ENCODE data around the gene TMEM236.

TMEM236 gene

GRCh38 chr10:17765602-17766001, 13.6 kb downstream of the TMEM236 start:
- no peaks in the 10 kb centered on the region for H3K4me1 Mint-ChIP-seq (ENCODE audit: low read depth)
- H3K27ac Mint-ChIP-seq: no peak overlapping the region
- H3K4me3 Mint-ChIP-seq: no peak overlapping the region
- H3K9me3 Mint-ChIP-seq (ENCODE audit: low read depth): peaks cover 5% of the 10 kb centered on the region
- no peaks in the 10 kb centered on the region for H3K27me3 Mint-ChIP-seq
- H3K36me3 Mint-ChIP-seq: peaks cover 6% of the 10 kb centered on the region

- Mint-ChIP-seq H3K9me3 (ENCODE audit: low read depth) (peaks cover 5% of the 10 kb centered on the region), H3K36me3 (peaks cover 4% of the 10 kb centered on the region), H3K4me1 (ENCODE audit: low read depth) (no peaks in the 10 kb centered on the region), H3K27me3 (no peaks in the 10 kb centered on the region), H3K4me3 (no peak overlapping the region), H3K27ac (no peak overlapping the region)
These were observed 14.7 kb downstream of the TMEM236 start for GRCh38 chr10:17766731-17767130.

GRCh38 chr10:17768496-17768895, 16.5 kb downstream of the TMEM236 start:
- no peak overlapping the region for H3K27ac Mint-ChIP-seq
- peaks cover 2% of the 10 kb centered on the region for H3K27me3 Mint-ChIP-seq
- no peak overlapping the region for H3K4me3 Mint-ChIP-seq
- no peaks in the 10 kb centered on the region for H3K4me1 Mint-ChIP-seq (ENCODE audit: low read depth)
- peaks cover 4% of the 10 kb centered on the region for H3K36me3 Mint-ChIP-seq
- H3K9me3 Mint-ChIP-seq (ENCODE audit: low read depth): peaks cover 5% of the 10 kb centered on the region

- Mint-ChIP-seq H3K4me1 (ENCODE audit: low read depth) (no peaks in the 10 kb centered on the region), H3K36me3 (peaks cover 4% of the 10 kb centered on the region), H3K9me3 (ENCODE audit: low read depth) (peaks cover 5% of the 10 kb centered on the region), H3K27me3 (peaks cover 2% of the 10 kb centered on the region), H3K27ac (no peak overlapping the region), H3K4me3 (no peak overlapping the region)
These were observed 17.0 kb downstream of the TMEM236 start for GRCh38 chr10:17768957-17769356.

GRCh38 chr10:17771017-17771416, 19.0 kb downstream of the TMEM236 start:
- Mint-ChIP-seq H3K9me3 (ENCODE audit: low read depth) (peaks cover 5% of the 10 kb centered on the region), H3K27me3 (peaks cover 2% of the 10 kb centered on the region), H3K4me1 (ENCODE audit: low read depth) (no peaks in the 10 kb centered on the region), H3K27ac (no peak overlapping the region), H3K36me3 (peaks cover under 1% of the 10 kb centered on the region), H3K4me3 (no peak overlapping the region)

GRCh38 chr10:17779784-17780183, 27.8 kb downstream of the TMEM236 start:
- Mint-ChIP-seq H3K4me1 (ENCODE audit: low read depth) (no peaks in the 10 kb centered on the region), H3K27me3 (no peaks in the 10 kb centered on the region), H3K9me3 (ENCODE audit: low read depth) (no peaks in the 10 kb centered on the region), H3K4me3 (no peak overlapping the region), H3K36me3 (no peaks in the 10 kb centered on the region), H3K27ac (no peak overlapping the region)

- H3K27ac Mint-ChIP-seq: no peak overlapping the region
These were observed 28.7 kb downstream of the TMEM236 start for GRCh38 chr10:17780727-17781126.

GRCh38 chr10:17781856-17782255, 29.9 kb downstream of the TMEM236 start:
- no peaks in the 10 kb centered on the region for H3K9me3 Mint-ChIP-seq (ENCODE audit: low read depth)
- H3K36me3 Mint-ChIP-seq: no peaks in the 10 kb centered on the region
- H3K4me3 Mint-ChIP-seq: no peak overlapping the region
- H3K4me1 Mint-ChIP-seq (ENCODE audit: low read depth): no peaks in the 10 kb centered on the region
- no peaks in the 10 kb centered on the region for H3K27me3 Mint-ChIP-seq
- no peak overlapping the region for H3K27ac Mint-ChIP-seq

More at GRCh38 chr10:17780727-17781126, 28.7 kb downstream of the TMEM236 start:
- H3K9me3 Mint-ChIP-seq (ENCODE audit: low read depth): no peaks in the 10 kb centered on the region
- H3K4me3 Mint-ChIP-seq: no peak overlapping the region
- H3K27me3 Mint-ChIP-seq: no peaks in the 10 kb centered on the region
- H3K4me1 Mint-ChIP-seq (ENCODE audit: low read depth): no peaks in the 10 kb centered on the region
- H3K36me3 Mint-ChIP-seq: no peaks in the 10 kb centered on the region

- H3K36me3 Mint-ChIP-seq: no peaks in the 10 kb centered on the region
- no peak overlapping the region for H3K27ac Mint-ChIP-seq
- H3K27me3 Mint-ChIP-seq: no peaks in the 10 kb centered on the region
- H3K9me3 Mint-ChIP-seq (ENCODE audit: low read depth): no peaks in the 10 kb centered on the region
- H3K4me1 Mint-ChIP-seq (ENCODE audit: low read depth): no peaks in the 10 kb centered on the region
- H3K4me3 Mint-ChIP-seq: no peak overlapping the region
These were observed 31.1 kb downstream of the TMEM236 start for GRCh38 chr10:17782921-17783665.

GRCh38 chr10:17783751-17784150, 31.8 kb downstream of the TMEM236 start:
- no peak overlapping the region for H3K4me3 Mint-ChIP-seq
- no peaks in the 10 kb centered on the region for H3K9me3 Mint-ChIP-seq (ENCODE audit: low read depth)
- no peak overlapping the region for H3K27ac Mint-ChIP-seq
- H3K27me3 Mint-ChIP-seq: no peaks in the 10 kb centered on the region
- H3K4me1 Mint-ChIP-seq (ENCODE audit: low read depth): no peaks in the 10 kb centered on the region
- H3K36me3 Mint-ChIP-seq: no peaks in the 10 kb centered on the region

GRCh38 chr10:17784688-17785087, 32.7 kb downstream of the TMEM236 start:
- Mint-ChIP-seq H3K4me3 (no peak overlapping the region), H3K27me3 (no peaks in the 10 kb centered on the region), H3K9me3 (ENCODE audit: low read depth) (no peaks in the 10 kb centered on the region), H3K36me3 (no peaks in the 10 kb centered on the region), H3K4me1 (ENCODE audit: low read depth) (no peaks in the 10 kb centered on the region), H3K27ac (no peak overlapping the region)

- H3K4me1 Mint-ChIP-seq (ENCODE audit: low read depth): no peaks in the 10 kb centered on the region
- no peaks in the 10 kb centered on the region for H3K9me3 Mint-ChIP-seq (ENCODE audit: low read depth)
- H3K27me3 Mint-ChIP-seq: no peaks in the 10 kb centered on the region
- H3K27ac Mint-ChIP-seq: no peak overlapping the region
- no peaks in the 10 kb centered on the region for H3K36me3 Mint-ChIP-seq
- H3K4me3 Mint-ChIP-seq: no peak overlapping the region
These were observed 33.4 kb downstream of the TMEM236 start for GRCh38 chr10:17785276-17785930.

GRCh38 chr10:17787087-17787961, 35.3 kb downstream of the TMEM236 start:
- Mint-ChIP-seq H3K4me1 (ENCODE audit: low read depth) (no peaks in the 10 kb centered on the region), H3K36me3 (no peaks in the 10 kb centered on the region), H3K9me3 (ENCODE audit: low read depth) (no peaks in the 10 kb centered on the region), H3K4me3 (no peak overlapping the region), H3K27me3 (no peaks in the 10 kb centered on the region), H3K27ac (no peak overlapping the region)

- Mint-ChIP-seq H3K27me3 (no peaks in the 10 kb centered on the region), H3K27ac (no peak overlapping the region), H3K9me3 (ENCODE audit: low read depth) (no peaks in the 10 kb centered on the region), H3K4me3 (no peak overlapping the region), H3K4me1 (ENCODE audit: low read depth) (no peaks in the 10 kb centered on the region), H3K36me3 (no peaks in the 10 kb centered on the region)
These were observed 36.6 kb downstream of the TMEM236 start for GRCh38 chr10:17788646-17789045.

GRCh38 chr10:17789396-17789795, 37.4 kb downstream of the TMEM236 start:
- Mint-ChIP-seq H3K36me3 (no peaks in the 10 kb centered on the region), H3K9me3 (ENCODE audit: low read depth) (no peaks in the 10 kb centered on the region), H3K27me3 (no peaks in the 10 kb centered on the region), H3K27ac (no peak overlapping the region), H3K4me1 (ENCODE audit: low read depth) (no peaks in the 10 kb centered on the region), H3K4me3 (no peak overlapping the region)

Data from activated naive CD8-positive, alpha-beta T cell (primary cell).